GM12872 (cell line): ENCODE measurements around the gene GINS2.

Experiments
- TF ChIP-seq, protein P1 (sequence below): IDR thresholded peaks from 3 replicates; pipeline ENCODE4 v1.5.1; 2011; ENCODE audit warnings: low read depth, mild to moderate bottlenecking, low read length, moderate library complexity; ENCODE audit not compliant: insufficient read depth

GINS2 gene

DNA sequence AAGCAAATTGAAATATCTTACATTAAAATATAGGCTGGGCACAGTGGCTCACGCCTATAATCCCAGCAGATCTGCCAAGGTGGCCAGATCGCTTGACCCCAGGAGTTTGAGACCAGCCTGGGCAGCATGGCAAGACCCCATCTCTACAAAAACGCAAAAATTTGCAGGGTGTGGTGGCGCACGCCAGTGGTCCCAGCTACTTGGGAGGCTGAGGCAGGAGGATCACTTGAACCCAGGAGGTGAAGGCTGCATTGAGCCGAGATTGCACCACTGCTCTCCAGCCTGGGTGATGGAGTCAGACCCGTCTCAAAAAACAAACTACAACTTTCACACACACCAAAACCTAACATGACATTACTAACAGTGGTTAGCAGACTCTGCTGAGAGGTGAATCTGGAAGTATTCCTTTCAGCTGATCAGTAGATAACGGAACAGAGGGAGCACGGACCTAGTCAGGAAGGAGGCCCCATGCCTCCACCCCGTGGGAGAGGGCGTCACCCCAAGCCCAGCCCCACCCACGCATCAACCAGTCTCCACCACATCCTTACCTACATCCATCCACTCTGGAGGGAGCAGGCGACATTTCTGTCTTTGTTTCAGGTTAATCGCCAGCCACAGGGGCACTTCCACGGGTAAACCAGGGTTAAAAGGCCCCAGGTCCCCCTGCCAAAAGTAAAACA, 1.7 kb downstream of the GINS2 start:
- TF ChIP-seq, protein P1, sequence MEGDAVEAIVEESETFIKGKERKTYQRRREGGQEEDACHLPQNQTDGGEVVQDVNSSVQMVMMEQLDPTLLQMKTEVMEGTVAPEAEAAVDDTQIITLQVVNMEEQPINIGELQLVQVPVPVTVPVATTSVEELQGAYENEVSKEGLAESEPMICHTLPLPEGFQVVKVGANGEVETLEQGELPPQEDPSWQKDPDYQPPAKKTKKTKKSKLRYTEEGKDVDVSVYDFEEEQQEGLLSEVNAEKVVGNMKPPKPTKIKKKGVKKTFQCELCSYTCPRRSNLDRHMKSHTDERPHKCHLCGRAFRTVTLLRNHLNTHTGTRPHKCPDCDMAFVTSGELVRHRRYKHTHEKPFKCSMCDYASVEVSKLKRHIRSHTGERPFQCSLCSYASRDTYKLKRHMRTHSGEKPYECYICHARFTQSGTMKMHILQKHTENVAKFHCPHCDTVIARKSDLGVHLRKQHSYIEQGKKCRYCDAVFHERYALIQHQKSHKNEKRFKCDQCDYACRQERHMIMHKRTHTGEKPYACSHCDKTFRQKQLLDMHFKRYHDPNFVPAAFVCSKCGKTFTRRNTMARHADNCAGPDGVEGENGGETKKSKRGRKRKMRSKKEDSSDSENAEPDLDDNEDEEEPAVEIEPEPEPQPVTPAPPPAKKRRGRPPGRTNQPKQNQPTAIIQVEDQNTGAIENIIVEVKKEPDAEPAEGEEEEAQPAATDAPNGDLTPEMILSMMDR: no peak

DNA sequence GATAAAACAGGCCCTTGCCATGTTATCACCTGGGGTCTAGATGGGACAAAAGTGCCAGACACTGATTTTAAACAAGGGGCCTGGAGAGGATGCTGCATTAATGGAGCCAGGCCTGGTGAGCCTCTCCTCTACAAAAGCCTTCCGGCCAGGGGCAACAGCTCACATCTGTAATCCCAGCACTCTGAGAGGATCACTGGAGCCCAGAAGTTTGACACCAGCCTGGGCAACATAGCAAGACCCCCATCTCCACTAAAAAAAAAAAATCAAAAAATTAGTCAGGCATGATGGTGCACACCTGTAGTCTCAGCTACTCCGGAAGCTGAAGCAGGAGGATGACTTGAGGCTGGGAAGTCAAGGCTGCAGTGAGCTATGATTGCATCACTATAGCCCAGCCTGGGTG, 3.5 kb downstream of the GINS2 start:
- TF ChIP-seq, protein P1: no peak

DNA sequence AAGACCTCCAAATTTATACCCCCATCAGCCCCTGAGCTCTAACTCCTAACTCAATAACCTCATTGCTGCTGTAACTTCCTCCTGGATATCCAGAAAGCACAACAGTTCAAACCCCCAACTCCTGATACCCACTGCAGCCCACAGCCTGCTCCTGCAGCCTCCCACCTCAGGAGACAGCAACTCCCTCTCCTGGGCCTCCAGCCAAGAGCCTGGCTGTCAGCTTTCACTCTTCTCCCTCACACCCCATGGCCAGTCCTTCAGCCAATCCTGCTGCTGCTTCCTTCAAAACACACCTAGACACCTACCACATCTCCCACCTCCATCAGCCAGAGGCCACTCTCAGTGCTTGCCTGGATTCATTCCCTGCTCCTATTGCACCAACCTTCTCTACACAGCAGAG, 5.4 kb downstream of the GINS2 start:
- TF ChIP-seq, protein P1: no peak

DNA sequence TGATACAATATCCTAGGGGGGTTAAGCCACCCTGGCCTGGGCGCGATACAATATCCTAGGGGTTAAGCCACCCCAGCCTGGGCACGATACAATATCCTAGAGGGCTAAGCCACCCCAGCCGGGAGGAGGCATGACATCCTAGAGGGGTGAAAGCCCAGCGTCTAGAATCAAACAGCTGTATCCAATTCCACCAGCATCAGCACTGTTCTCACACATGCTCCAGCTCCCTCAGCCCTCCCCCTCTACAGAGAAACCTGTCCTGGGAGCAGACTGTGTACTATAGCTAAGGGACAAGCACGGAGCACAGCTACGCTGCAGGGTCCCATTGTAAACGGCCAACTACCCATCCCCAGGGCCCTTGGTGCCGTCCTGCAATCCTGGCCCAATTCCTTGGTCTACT, 6.2 kb downstream of the GINS2 start:
- TF ChIP-seq, protein P1: no peak

DNA sequence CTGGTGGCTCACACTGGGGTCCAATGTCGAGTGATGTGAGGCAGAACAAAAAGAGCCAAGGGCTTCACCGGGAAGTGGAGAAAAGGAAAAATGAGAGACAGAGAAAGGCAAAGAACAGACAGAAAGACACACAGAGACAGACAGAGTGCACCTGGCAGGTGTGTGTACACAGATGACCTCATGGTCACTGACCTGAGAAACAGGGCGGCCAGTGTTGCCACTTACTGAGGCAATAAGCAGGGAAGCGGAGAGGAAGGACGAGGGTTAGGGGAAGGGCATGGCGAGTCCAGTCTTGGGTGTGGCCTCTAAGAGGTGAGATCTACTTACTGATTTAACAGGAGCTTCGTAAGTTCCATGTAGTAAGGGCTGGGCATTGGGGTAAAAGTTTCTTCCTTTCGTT, 7.5 kb downstream of the GINS2 start:
- TF ChIP-seq, protein P1: no peak

DNA sequence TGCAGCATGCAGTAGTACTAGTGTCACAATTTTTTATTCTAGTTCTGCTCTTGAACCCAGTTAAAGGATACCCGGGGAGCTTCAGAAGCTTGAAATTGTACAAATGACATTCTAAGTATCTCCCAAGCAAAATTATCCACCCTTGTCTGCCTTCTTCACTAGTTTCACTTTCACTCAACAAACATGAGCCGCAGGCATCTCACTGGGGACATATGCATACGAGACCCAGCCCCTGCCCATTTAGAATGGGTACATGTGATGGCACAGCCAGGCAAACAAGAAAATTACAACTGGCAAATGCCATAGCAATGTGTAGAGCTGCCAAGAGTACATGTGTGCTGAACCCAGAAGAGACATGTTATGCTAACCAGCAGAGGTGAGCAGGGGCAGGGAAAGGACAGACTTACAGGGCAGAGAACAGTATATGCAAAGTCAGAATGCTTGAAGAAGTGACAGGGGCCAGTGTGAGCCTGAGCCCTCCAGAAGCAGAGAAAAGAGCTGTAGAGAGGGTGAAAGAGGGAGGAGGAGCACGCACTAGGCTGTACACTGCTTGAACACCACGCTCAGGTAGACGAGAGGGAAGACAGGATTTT, 8.3 kb downstream of the GINS2 start:
- TF ChIP-seq, protein P1: no peak

DNA sequence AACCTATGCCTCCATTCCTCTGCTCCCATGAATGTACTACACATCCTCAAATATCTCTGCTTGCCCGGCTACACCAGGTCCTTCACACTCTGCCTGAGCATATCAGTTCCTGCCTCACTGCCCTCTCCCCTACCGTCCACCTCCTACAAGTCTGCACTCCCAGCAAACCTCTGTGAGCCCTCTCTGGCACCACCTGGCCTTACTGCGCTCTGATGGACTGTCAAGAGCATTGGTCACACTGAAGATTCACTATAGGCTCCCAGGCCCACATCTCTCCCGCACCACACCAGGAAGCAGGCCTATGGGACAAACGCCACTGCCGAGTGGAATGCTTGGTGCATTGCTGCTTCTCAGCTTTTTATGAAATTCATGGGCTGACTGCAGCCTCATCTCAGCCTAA, 8.9 kb downstream of the GINS2 start:
- TF ChIP-seq, protein P1: no peak
